C4-2B (cell line): Measurements from ENCODE around the gene JAG2.

Experiments
- H3K27ac ChIP-seq: fragments of 450-650 bp; 2 replicates; pipeline ENCODE4 v1.5.1; 2017
- CTCF ChIP-seq: fragments of 450-650 bp; conservative IDR thresholded peaks from 2 replicates; pipeline ENCODE4 v1.5.1; 2017; ENCODE audit warnings: mild to moderate bottlenecking
- ZFX ChIP-seq: fragments of 450-650 bp; IDR thresholded peaks from 2 replicates; pipeline ENCODE4 v1.6.1; 2017

JAG2 gene

DNA sequence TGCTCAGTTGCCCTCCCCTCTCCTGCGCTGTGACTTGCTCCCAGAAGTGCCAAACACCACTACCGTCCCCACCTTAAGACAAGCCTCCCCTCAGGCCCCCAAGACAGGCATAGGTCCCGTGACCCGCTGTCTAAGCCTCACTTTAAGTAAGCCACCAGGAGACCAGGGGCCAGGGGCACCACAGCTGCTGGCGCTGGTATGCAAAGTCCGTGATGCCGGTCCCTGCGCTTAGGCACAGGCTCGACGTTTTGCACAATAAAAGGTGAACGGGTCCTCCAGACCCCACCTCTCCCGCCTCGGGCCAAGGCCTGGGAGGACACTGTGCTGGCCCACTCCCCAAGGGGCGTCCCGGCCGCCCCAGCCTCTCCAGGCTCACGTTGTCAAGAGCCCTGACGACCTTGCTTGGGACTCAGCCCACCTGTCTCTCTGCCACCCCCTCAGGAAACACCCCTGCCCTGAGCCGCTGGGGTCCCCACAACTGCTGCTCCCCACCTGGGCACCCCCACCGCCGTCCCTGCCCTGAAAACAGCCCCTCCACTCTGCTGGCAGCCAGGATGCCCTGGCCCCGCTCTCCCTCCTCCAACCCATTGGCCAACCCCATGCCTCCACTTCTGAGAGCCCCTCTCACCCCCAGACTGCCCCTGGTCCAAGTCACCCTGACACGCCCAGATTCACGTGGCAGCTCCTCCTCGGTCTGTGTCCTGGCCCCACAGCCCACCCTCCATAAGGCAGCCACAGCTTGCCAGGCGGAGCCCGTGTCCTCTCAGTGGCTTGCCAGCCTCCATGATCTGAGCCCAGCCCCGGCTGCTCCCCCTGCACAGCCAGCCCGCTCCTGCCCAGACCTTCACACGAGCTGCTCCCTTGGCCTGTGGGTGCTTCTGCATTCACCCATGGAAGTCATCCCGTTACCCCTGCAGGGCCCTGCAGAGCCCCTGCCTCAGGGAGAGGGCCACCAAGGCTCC, 11.9 kb downstream of the JAG2 start:
- TF ChIP-seq ZFX = no peak
- TF ChIP-seq CTCF = no peak
- no peak overlapping the region for H3K27ac ChIP-seq

DNA sequence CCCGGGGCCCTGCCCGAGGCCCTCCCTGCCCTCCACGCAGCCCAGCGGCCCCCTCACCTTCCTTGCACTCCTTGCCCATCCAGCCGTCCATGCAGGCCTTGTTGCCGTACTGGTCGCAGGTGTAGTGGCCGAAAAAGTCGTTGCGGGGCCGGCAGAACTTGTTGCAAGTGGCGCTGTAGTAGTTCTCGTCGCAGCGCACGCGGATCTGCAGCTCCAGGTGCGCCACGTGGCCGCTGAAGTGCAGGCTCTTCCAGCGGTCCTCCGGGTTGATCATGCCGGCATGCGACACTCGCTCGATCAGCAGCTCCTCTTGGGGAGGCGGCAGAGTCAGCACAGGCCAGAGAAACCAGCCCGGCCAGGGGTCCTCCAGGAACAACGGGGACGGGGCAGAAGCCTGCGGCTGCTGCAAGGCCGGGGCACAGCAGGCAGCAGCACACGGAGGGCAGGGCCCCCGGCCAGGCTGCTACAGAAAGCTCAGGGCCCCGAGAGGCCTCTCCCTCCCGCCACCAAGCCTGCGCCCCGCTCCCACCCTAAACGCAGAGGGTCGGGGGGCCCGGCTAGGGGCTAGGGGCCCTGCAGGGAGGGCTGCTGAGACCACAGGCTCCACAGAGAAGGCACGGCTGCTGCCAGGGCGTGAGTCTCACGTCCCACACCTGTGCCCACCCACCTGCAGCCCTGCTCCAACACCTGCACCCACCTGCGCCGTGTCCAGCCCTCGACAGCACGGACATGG, 12.7 kb downstream of the JAG2 start:
- no peak overlapping the region for H3K27ac ChIP-seq
- no peak for TF ChIP-seq ZFX
- no peak for TF ChIP-seq CTCF

DNA sequence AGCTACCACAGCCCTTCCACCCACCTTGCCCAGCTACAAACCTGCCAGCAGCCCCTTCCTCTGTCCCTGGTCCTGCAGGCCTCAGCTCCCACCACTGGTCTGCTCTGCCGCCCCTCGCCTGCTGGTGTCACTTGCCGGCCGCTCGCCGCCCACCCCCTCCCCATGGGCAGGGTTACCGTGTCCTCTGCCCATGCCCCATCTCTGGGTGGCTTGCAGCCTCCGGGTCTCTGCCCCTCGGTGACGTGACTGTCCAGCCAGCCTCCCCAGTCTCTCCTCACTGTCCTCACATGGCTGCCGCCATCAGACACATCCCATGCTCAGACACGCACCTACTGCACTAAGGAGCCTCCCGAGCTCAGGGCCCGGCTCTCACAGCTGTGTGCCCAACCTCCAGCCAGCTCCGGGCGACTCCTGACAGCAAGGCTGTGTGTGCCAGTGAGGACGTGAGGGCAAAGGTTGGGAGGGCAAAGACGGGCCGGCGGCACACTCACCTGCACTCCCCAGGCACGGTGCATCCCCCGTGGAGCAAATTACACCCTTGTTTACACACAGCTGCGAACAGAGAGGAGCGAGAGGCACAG, 13.4 kb downstream of the JAG2 start:
- TF ChIP-seq ZFX (no peak), CTCF (no peak)

GRCh38 chr14:105154476-105154871, 14.1 kb downstream of the JAG2 start:
- no peak overlapping the region for H3K27ac ChIP-seq
- no peak for TF ChIP-seq CTCF
- TF ChIP-seq ZFX = no peak

More for the DNA sequence above, 13.4 kb downstream of the JAG2 start:
- H3K27ac ChIP-seq = no peak overlapping the region

DNA sequence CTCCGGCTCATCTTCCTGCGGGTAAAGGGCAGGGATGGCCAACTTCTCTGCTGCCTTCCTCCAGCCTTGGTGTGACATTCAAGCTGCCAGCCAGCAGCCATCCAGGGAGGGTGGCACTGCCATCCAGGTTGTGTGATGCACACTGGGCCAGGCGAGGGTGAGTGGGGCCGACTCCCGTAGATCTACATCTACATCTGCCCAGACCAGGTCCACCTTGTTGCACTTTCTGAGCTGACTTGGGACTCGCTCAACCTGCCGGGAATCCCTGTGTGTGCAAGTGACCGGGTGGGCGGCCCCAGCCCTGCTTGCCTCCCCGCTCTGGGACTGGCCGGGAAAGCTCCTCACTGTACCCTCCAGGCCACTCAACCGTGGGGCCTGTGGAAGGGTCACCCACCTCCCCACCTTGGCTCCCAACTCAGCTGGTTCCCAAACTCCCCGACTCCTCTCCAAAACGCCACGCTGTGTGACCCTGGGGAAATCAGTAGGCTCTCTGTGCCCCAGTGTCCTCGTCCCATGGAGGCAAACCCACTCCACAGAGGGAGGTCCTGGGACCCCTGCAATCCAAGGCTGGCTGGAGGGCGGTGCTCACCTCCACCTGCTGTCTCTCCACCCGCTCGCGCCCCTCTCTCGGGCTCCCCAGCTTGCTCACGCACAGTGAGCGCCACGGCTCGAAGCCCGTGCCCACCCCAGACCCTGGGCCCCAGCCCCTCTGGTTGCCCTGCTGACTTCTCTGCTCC, 14.7 kb downstream of the JAG2 start:
- H3K27ac ChIP-seq = no peak overlapping the region
- TF ChIP-seq ZFX (no peak), CTCF (no peak)

- TF ChIP-seq CTCF = no peak
- no peak for TF ChIP-seq ZFX
- no peak overlapping the region for H3K27ac ChIP-seq
Observed at GRCh38 chr14:105153331-105153731, 15.2 kb downstream of the JAG2 start.
